H1 (cell line): ENCODE data around the gene PDE8A. TPM values are rescaled to one million over a fixed set of nuclear protein-coding genes. Genes with fewer than 3 reads are reported as not detected.

Experiments
- CTBP2 ChIP-seq: IDR thresholded peaks from 2 replicates; pipeline ENCODE4 v1.7.0; 2011; ENCODE audit warnings: borderline replicate concordance, mild to moderate bottlenecking, moderate library complexity, mixed read lengths, low read length; ENCODE audit not compliant: insufficient read depth, insufficient read length
- JUN ChIP-seq: IDR thresholded peaks from 2 replicates; pipeline ENCODE4 v1.6.1; 2011; ENCODE audit warnings: low read depth, mild to moderate bottlenecking, improper control_type of control experiment, low read length
- polyA plus RNA-seq, 7 experiments: library from polyadenylated mRNA; depleted of rRNA in 3 of 7; stranded (reverse) in 5 of 7; unstranded in 2 of 7; fragments of >200 nt in 5 of 7; fragments of 200-250 nt in 2 of 7; gene quantifications; 1 replicate in 5 of 7; 2 replicates in 1 of 7; 4 replicates in 1 of 7; pipeline versions ENCODE4 v1.2.1 to v1.2.3, GENCODE V29; 2011 to 2013; ENCODE audit warnings: missing spikeins in 2 of 7, mixed read lengths in 2 of 7
- total RNA-seq: library from RNA; stranded (reverse); fragmentation: NEBNext Ultra II Directional; extraction: Animal tissue kit (Norgen Biotek cat#: 25700); gene quantifications from 2 replicates; pipeline ENCODE4 v1.2.1, GENCODE V29; 2021

The PDE8A gene
- total and polyA plus RNA-seq, 2 of the 8 experiments (the other 6 are each of a cell fraction or from before 2014, with no cell fraction given) = 6.9 to 7.8 TPM

DNA sequence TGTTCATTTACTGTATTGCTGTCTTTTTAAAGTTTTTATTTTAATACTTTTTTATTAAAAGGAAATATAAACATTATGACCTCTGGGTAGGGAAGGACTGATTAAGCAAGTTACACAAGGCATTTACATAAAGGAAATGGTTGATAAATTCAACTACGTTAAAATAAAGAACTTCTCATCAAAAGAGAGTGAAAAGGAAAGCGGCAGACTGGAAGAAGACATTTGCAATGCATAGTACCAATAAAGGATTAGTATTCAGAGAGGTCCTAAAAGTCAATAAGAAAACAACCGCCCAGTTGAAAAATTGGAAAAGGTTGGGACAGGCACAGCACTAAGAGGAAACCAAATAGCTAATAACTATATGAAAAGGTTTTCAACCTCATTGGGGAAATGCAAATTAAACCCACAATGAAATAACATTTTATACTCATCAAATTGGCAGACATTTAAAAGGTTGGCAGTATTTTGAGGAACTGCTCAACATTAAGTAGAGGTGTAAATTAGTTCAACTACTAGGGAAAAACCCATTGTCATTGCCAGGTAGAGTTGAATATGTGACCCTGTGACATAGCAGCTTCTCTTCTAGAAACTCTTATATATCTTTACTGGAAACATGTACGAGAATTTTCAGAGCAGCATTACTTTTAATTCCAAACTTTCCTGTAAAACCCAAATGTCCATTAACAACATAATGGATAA is 9.5 kb downstream of the PDE8A start (continued):
- TF ChIP-seq JUN (no peak), CTBP2 (no peak)
